DND-41 (cell line): Measurements from ENCODE around the gene ZNF765.
A peak's percentile ranks its signal among the peaks of the same experiment; 100 is the strongest.
"Not testable (repeated sequence)": the region's sequence is repeated elsewhere in the genome, so short reads cannot be mapped to it uniquely, and the experiment has no call there.

Experiments
- ATAC-seq: fragments of 200-7000 bp; cut with Tn5 transposase; 3 replicates; pipeline ENCODE4 v1.9.1; 2021; ENCODE audit warnings: low read depth; ENCODE audit not compliant: insufficient read depth
- DNase-seq: peaks from one replicate; pipeline ENCODE4 v3.0.0-alpha.2; 2020
- H2AFZ ChIP-seq: 2 replicates; pipeline ENCODE4 v1.6.0; 2012; ENCODE audit warnings: low read depth, low read length
- H3K27ac ChIP-seq: 2 replicates; pipeline ENCODE4 v1.5.1; 2012; ENCODE audit warnings: low read length, inconsistent platforms
- H3K27me3 ChIP-seq: fragments of 200-600 bp; sonication (generic); 2 replicates; pipeline ENCODE4 v1.6.0; 2012; ENCODE audit warnings: low read length, mild to moderate bottlenecking, inconsistent platforms; ENCODE audit not compliant: insufficient read depth, poor library complexity
- H3K36me3 ChIP-seq: 2 replicates; pipeline ENCODE4 v1.5.1; 2012; ENCODE audit warnings: low read length, inconsistent platforms; ENCODE audit not compliant: insufficient read depth
- H3K4me1 ChIP-seq: 2 replicates; pipeline ENCODE4 v1.5.1; 2012; ENCODE audit warnings: mild to moderate bottlenecking, low read length; ENCODE audit not compliant: insufficient read depth
- H3K4me2 ChIP-seq: 2 replicates; pipeline ENCODE4 v1.6.0; 2012; ENCODE audit warnings: mild to moderate bottlenecking, moderate library complexity, low read length, inconsistent platforms; ENCODE audit not compliant: insufficient read depth
- H3K4me3 ChIP-seq, 2 experiments: fragments of 200-600 bp in 1 of 2; shearing (Covaris generic) in 1 of 2; 2 replicates each; pipeline ENCODE4 v1.5.1; 2012 to 2016; ENCODE audit warnings: inconsistent platforms in 2 of 2, low read length in 2 of 2, mild to moderate bottlenecking in 2 of 2, low read depth in 1 of 2, moderate library complexity in 1 of 2
- H3K79me2 ChIP-seq: 2 replicates; pipeline ENCODE4 v1.6.0; 2012; ENCODE audit warnings: low read length, inconsistent platforms; ENCODE audit not compliant: insufficient read depth
- H3K9ac ChIP-seq: 2 replicates; pipeline ENCODE4 v1.6.0; 2012; ENCODE audit warnings: low read depth, mild to moderate bottlenecking, inconsistent platforms, low read length, moderate library complexity
- H3K9me3 ChIP-seq: 2 replicates; pipeline ENCODE4 v1.5.1; 2012; ENCODE audit warnings: low read length, moderate library complexity, mild to moderate bottlenecking, inconsistent platforms; ENCODE audit not compliant: insufficient read depth, severe bottlenecking
- H4K20me1 ChIP-seq: 2 replicates; pipeline ENCODE4 v1.6.0; 2012; ENCODE audit warnings: low read length; ENCODE audit not compliant: insufficient read depth
- CTCF ChIP-seq: IDR thresholded peaks from 2 replicates; pipeline ENCODE4 v1.5.1; 2012; ENCODE audit warnings: borderline replicate concordance, low read length, moderate library complexity, mild to moderate bottlenecking; ENCODE audit not compliant: poor library complexity, severe bottlenecking; ENCODE audit errors: extremely low read depth
- EZH2 ChIP-seq: IDR thresholded peaks from 3 replicates; pipeline ENCODE4 v1.6.1; 2012; ENCODE audit warnings: borderline replicate concordance, low read depth, mild to moderate bottlenecking, moderate library complexity, low read length, inconsistent platforms; ENCODE audit not compliant: severe bottlenecking

Gene ZNF765

DNA sequence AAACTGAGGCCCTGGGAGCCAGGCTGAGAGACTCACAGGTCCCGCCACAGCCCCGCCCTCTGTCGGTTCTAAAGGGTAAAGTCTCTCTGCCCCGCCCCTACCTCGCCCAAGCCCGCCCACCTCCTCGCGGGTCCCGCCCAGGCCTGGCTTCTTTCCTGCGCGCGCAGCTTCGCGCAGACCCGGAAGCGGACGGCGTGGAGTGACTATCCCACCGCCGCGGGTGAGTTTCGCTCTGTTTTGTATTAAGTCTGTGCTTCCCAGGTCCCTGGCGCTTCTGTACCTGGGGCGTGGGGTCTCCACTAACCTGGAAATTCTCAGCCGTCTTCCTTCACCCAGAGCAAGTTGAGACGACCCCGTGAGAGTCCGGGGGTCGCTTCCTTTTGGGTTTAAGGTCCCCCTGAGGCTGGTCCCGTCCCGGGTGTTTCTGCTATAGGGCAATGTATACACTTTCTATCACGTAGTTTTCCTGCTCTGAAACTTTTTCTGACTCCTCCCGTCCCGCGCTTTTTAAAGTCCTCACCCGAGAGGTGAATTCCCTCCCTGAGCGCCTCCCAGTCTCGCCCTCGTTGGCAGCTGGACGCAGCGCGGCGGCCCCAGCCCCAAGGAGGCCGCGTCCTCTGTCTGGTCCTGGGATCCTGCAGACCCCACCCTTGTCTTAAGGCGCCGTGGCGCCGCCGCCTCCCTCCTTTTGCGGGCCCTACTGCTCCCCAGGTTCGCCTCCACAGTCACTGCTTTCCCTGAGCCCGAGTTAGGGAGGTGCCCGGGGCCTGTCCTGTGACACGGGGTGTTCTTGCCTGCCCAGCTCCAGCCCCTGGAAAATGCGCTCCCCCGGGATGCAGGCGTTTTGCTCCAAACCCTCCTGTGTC is at the start of gene ZNF765:
TSS of gene ZNF765 (plus strand) at position 176 of the 866 bp plus-strand sequence. CDS start 2,867 bp downstream, outside the sequence.
- Histone ChIP-seq H3K36me3 (peaks cover 20% of the 10 kb centered on the region), H3K79me2 (peaks cover 25% of the 10 kb centered on the region), H3K4me3 (peak within 1 kb of the TSS; percentile 93 to 98), H3K4me1 (peaks cover 26% of the 10 kb centered on the region), H3K9me3 (no peaks in the 10 kb centered on the region), H3K27me3 (no peaks in the 10 kb centered on the region), H3K4me2 (peak within 1 kb of the TSS; percentile 98), H4K20me1 (no peaks in the 10 kb centered on the region; the same call in 1 of the 2 replicates), H3K27ac (peak within 1 kb of the TSS; percentile 79), H2AFZ (peak within 1 kb of the TSS; percentile 91), H3K9ac (peak within 1 kb of the TSS; percentile 81)
- DNase-seq (peak; percentile 93), ATAC-seq (peak; percentile 90)
- TF ChIP-seq CTCF (peak; percentile 54), EZH2 (no peak)

- Histone ChIP-seq H3K4me2 (no peak overlapping the region), H3K4me3 (no peak overlapping the region), H3K4me1 (no peaks in the 10 kb centered on the region), H3K27ac (no peak overlapping the region), H3K9ac (no peak overlapping the region), H4K20me1 (no peaks in the 10 kb centered on the region), H2AFZ (no peak overlapping the region), H3K79me2 (no peaks in the 10 kb centered on the region), H3K27me3 (no peaks in the 10 kb centered on the region), H3K9me3 (peaks cover 15% of the 10 kb centered on the region), H3K36me3 (peaks cover 32% of the 10 kb centered on the region)
- ATAC-seq (no peak), DNase-seq (no peak)
- TF ChIP-seq EZH2 (no peak), CTCF (no peak)
Measured at GRCh38 chr19:53355739-53356138, 39.2 kb upstream of the ZNF765 start.

GRCh38 chr19:53357821-53358581 is 36.9 kb upstream of the ZNF765 start:
- Histone ChIP-seq H3K27ac (no peak overlapping the region), H3K9me3 (no peaks in the 10 kb centered on the region), H4K20me1 (no peaks in the 10 kb centered on the region), H3K4me2 (no peak overlapping the region), H3K79me2 (no peaks in the 10 kb centered on the region), H3K4me1 (no peaks in the 10 kb centered on the region), H3K27me3 (no peaks in the 10 kb centered on the region), H2AFZ (no peak overlapping the region), H3K9ac (no peak overlapping the region), H3K4me3 (no peak overlapping the region), H3K36me3 (peaks cover 9% of the 10 kb centered on the region; the same call in 1 of the 2 replicates)
- ATAC-seq (no peak; the same call in 2 of the 3 replicates), DNase-seq (no peak)
- TF ChIP-seq EZH2 (no peak), CTCF (no peak)

GRCh38 chr19:53360056-53360455 is 34.9 kb upstream of the ZNF765 start:
- DNase-seq, H3K36me3 ChIP-seq, H3K27ac ChIP-seq, H3K4me3 ChIP-seq, H3K9me3 ChIP-seq, ATAC-seq, H4K20me1 ChIP-seq, H3K4me1 ChIP-seq, H2AFZ ChIP-seq, H3K27me3 ChIP-seq, H3K4me2 ChIP-seq, H3K79me2 ChIP-seq, H3K9ac ChIP-seq: not testable (repeated sequence)
